COLO829 (cell line): Measurements from ENCODE around the gene RAB11FIP3.

ENCODE experiments used
- DNase-seq: peaks from one replicate; pipeline ENCODE4 v3.0.0; 2012; ENCODE audit warnings: low spot score

Gene RAB11FIP3

DNA sequence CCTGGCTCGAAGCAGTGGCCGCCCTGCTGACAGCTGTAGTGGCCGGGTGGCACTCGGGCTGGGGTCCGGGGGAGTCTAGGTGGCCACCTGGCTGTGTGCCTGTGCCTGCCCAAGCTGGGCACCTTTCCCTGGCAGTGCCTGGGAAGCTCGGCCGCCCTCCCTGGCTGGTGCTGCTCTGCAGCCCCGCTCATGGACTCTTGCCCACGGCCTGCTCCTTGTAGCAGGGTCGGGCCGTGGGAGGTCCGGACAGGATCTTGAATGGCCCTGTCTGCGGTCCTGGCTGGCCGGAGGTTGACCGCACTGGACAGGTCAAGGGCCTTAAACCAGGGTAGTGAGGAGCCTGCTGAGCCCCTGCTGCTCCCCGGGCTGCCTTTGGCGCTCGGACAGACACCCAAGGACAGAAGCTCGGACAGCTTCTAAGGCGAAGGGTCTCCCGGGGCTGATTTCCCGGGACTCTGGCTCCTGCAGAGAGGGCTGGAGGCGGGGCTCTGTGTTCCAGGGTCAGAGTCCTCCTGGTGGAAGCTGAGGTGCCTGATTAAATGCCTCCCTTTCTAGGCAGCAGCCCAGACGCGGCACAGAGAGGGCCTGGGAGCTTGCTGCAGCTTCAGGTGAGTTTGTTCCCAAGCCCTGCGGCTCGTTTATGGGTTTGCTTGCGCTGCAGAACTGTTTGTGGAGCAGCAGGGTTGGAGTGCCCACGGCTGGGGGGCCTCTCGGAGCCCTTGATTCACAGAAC lies 108.1 kb downstream of the RAB11FIP3 start:
- DNase-seq = no peak

DNA sequence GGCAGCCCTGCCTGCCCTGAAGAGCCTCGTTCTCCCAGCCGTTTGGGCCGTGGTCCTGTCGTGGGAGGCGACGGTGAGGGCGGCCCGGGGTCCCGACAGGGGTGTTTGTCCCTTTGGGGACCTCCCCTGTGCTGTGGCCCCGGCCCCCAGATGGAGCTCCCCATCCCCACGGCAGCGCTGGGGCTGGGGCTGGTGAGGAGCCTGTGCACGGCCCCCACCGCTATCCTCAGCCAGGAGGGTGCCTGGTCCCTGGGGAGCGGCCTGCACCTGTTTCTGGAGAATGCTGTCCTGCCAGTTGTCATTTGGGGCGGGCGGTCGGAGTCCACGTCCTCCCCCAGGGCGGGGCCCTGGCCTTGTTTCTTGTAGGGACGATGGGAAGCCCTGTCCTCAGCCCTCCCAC lies 108.7 kb downstream of the RAB11FIP3 start:
- no peak for DNase-seq

DNA sequence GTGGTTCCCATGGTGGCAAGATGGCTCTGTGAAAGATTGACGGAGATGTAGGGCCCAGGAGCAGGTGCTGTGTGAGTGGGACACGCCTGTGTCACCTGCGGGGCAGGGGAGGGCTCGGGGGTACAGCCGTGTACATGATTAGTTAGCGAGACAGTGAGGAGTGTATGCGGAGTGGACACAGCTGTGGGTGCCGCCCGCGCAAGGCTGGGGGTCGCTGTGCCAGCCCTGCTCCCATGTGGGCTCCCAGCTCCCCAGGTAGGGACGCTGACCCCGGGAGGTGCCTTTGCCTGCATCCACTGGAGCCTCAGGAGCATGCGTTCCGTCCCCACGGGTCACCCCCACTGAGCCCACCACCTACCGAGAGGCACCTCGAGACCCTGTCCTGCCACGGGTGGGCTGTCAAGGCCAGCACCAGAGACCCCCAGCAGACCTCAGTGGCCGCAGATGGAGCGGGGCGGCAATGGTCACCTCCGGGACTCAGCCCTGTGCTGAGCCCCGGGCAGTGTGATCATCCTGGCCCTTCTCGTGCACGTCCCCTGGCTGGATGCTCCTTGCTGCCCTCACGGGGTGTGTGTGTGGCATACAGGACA lies 109.5 kb downstream of the RAB11FIP3 start:
- DNase-seq = no peak

DNA sequence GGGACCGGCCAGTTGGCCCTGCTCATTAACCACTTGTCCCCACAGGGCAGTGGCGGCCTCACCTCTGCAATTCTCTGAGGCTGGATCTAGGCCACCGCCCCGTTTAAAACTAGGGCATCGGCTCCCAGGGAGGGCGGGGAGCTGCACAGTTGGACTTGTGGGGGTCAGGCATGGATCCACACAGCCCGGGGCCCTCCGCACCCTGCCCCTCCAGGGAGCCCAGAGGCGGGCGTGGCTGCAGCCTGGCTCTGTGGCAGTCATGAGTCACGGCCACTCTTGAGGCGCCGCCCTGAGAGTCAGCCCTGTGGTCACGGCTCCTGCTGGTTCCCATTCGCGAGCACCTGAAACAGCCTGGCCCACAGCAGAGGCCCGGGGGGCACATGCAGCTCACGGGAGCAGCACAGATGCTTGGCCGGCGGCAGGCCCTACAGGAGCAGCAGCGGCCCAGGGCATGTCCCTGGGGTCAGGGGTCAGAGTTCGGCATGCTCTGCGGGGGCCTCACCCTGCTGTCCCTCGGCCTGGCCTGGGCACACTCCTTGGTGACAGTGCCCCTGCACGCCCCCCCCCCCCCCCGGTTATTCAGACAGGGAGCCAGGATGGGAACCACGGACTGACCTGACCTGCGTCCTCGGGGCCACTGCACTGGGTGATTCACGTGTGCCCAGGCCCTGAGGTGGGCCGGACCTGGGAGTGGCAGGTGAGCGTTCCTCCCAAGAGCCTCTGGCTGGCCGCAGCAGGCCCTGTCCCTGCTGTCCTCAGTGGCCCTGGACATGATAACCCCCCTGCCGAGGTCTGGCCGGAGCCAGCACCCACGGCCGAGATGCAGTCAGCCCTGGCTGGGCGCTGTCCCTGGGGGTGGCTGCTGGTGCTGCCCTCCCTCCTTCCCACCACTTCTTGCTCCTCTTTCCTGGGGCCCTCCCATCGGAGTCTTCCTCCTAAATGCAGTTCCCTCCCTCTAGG lies 110.3 kb downstream of the RAB11FIP3 start:
- DNase-seq = no peak

DNA sequence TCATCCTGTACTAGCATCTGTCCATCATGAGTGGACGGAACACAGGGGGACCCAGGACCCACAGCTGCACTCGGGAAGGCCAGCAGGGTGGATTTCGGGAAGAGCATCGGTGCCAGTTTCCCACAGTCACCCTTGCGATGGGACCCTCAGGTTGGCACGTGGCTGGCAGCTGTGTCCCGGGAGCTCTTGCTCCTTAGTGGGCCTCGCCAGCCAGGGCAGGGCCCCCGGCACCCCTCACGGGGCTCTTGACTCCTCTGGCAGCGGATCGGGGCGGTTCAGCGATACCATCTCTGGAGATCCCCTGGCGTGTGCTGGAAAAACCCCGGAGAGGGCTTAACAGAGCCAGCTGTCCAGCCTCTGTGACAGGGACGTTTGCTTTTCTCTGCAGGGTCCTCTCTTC lies 111.3 kb downstream of the RAB11FIP3 start:
- no peak for DNase-seq

DNA sequence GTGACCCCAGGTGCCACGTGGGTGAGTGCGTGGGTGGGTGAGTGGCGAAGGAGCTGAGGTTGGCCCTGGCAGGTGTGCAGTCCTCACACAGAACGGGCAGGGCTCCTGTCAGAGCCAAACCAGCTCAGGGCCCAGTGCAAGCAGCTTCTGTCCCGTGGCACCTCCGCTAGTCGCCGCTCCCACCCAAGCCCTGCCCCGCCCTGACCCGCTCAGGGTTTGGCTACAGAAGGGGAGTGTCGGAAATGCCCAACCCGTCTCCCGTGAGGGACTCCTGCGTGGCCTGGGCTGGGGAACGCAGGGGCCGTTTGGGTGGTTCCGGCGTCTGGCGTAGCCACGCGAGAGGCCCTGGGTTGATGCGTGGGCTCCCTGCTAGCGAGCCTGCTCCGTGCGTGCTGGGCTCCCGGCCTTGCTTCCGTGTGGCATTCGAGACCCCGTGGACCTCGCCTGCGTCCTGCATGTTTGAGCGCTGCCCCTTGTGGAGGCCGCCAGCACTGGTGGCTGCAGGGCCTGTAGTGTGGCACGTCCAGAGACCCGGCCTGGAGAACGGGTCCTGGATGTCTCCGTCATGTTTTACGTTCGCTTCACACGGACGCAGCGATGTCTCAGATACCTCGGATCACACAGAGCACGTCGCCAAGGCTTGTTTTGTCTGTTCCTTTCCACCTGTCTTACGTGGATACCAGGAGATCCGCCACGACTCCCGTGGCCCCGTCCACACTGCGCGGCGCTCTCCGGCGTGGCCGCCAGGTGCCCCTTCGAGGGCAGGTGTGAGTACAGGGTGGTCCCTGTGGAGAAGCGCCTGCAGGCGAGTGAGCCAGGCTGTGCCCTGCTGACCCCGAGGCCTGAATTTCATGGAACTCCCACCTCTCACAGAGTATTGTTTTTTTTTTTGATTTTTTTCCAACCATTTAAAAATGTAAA lies 112.2 kb downstream of the RAB11FIP3 start:
- DNase-seq = no peak

DNA sequence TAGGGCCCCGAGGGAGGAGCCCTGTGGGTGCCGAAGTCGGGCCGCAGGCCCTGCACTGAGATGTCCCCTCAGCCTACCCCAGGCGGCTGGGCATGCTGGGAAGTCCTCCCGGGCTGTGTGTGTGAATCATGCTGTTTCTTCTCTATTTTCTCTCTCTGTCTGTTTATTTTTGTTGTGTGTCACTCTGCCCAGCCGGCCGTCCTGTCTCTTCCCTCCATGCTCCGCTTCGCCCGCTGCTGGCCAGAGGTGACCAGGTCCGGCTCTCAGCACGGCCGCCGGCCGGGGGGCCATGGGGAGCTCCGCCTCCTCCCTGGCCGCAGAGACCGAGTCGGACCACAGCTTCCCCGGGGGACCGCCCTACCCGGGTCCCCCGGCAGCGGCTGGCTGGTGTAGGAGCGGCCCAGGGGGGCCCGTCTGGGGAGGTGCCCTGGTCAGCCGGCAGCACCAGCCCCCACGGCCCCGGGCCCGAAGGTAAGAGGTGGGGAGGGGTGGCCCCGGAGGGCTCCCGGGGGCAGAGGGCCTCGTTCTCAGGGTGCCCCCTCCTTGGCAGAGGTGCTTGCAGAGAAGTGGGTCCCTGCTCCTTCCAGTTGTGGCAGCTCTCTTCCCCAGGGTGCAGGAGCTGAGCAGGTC lies 114.6 kb downstream of the RAB11FIP3 start:
- DNase-seq = no peak

DNA sequence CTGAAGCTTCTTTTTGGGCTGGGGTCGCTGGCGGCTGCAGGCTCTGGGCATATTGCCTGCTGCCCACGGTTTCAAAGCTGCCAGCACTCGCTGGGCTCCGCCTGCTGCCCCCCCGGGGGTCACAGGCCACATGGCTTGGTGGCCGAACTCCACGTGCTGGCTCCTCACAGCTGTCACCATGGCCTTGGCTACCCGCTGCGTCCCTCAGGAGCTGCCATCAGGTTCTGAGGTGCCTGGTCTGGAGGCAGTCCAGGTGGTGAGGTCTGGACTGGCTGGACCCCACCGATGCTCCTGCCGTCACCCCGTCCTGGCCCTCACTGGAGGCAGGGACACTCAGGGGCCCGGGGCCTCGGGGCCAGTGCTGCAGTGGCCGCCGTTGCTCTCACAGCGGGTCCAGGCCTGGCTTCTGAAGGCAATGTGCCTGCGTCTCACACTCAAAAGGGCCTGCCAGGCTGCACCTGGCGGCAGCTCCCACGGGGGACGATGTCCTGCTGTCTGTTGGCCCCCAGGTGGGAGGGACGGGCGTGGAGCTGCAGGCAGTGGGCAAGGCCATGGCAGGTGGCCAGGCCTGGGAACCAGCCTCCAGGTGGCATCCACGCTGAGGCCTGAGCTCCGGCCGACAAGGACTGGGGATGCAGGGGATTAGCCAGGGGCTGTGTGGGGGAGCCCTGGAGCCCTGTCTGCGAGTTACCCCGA lies 115.3 kb downstream of the RAB11FIP3 start:
- no peak for DNase-seq

DNA sequence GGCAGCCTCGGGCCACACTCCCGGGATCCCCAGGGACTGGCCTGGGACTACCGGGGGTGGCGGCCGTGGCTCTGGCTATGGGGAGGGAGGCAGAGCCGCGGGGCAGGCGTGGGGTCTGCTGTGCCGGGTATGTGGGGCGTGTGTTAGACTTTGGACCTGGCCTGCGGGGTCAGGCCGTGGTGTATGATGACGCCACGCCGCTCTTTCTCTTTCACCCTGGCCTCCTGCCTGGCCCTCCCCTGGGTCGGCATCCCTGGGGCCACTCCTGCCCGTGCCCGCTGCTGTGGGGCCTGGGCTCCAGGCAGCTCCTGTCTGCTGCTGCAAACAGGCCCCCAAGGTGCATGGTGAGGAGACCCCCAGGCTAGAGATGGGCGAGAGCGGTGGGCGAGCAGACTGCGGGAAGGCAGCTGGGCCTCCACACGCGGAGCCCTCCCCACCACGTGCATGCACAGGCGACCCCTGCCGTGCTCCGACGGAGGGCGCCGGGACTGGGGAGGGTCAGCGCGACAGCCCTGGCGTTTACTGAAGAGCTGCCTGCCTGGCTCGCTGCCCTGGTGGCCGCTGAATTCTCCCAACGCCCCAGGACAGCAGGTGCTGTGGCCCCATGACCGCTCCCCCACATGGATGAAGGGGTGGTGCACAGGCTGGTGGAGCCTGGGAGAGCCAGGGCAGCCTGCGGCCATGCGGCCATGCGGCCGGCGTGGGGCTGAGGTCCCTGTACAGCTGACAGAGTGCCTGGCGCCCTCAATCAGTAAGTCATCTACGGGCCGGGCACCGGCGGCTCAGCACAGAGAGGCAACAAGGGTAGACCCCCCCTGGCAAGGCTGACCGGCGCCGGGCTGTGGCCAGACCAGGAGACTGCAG lies 118.1 kb downstream of the RAB11FIP3 start:
- DNase-seq = no peak

DNA sequence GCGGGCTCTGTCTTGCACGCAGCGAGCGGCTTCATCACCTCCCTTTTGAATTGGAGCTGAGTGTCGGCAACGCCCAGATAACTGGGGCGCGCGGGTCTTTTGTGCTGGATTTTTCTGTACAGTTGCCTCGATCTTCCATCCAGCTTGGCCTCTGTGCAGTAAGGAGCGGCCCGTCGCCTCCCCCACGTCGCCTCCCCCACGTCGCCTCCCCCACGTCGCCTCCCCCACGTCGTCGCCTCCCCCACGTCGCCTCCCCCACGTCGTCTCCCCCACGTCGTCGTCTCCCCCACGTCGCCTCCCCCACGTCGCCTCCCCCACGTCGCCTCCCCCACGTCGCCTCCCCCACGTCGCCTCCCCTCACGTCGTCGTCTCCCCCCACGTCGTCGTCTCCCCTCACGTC lies 119.1 kb downstream of the RAB11FIP3 start:
- no peak for DNase-seq

DNA sequence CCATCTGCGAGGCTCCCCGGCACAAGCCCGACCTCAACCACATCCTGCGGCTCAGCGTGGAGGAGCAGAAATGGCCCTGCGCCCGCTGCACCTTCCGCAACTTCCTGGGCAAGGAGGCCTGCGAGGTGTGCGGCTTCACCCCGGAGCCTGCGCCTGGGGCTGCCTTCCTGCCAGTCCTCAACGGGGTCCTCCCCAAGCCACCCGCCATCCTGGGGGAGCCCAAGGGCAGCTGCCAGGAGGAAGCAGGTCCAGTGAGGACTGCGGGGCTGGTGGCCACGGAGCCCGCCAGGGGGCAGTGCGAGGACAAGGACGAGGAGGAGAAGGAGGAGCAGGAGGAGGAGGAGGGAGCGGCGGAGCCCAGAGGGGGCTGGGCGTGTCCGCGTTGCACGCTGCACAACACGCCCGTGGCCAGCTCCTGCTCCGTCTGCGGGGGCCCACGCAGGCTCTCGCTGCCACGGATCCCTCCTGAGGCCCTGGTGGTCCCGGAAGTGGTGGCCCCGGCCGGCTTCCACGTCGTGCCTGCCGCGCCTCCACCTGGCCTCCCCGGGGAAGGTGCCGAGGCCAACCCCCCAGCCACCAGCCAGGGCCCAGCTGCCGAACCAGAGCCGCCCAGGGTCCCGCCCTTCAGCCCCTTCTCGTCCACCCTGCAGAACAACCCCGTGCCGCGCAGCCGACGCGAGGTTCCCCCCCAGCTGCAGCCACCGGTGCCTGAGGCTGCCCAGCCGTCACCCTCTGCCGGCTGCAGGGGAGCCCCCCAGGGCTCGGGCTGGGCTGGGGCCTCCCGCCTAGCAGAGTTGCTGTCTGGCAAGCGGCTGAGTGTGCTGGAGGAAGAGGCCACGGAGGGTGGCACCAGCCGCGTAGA lies 121.7 kb downstream of the RAB11FIP3 start:
- DNase-seq = no peak

DNA sequence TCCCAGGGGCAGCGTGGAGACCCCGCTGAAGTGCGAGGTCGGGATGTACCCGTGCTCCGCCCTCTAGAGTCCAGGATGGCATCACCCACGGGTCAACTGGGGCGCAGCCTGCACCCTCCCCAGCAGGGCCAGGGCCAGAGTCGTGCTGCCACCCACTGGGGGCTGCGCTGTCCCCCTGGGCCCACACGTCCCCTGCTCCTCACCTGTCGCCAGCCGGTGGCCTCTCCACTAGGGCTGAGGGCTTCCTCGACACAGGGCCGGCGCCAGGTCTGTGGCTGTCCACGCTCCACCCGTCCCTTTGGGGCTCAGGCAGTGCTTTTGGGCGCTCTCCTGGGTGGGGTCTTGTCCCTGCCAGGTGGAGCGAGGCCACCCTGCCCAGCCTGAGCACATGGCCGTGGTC lies 123.1 kb downstream of the RAB11FIP3 start:
- no peak for DNase-seq

DNA sequence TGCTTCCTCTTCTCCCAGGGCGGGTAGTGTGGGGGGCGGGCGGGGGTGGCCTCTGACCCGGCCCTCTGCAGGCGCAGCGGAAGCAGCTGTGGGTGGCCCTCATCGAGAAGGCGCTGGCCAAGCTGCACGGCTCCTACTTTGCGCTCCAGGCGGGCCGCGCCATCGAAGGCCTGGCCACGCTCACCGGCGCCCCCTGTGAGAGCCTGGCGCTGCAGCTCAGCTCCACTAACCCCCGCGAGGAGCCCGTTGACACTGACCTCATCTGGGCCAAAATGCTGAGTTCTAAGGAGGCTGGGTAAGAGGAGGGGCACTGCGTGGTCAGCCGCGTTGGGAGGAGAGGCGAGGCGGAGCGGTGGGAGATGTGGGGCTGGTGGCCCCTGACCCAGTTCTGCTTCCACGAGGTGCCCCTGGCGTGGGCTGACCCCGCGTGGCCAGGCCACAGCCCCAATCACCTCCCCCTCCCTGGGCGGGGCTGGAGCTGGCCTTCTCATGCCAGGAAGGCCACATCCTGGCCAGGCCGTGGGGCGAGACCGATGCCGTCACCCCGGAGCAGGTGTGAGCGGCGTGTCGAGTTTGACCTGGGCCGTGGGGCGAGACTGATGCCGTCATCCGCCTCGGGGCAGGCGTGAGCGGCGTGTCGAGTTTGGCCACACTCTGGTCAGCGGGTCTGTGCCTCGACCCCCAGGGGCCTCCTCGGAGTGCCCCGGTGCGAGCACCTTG lies 124.3 kb downstream of the RAB11FIP3 start:
- DNase-seq = no peak

DNA sequence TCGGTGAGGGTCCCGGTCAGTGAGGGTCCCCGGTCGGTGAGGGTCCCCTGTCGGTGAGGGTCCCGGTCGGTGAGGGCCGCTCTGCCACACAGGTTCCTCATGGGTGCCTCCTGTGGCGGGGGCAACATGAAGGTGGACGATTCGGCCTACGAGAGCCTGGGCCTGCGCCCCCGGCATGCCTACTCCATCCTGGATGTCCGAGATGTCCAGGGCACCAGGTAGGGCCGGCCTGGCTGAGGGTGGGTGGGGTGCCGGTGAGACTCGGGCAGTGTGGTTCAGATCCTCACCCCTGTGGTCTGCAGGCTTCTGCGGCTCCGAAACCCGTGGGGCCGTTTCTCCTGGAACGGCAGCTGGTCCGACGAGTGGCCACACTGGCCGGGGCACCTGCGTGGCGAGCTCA lies 125.8 kb downstream of the RAB11FIP3 start:
- no peak for DNase-seq

DNA sequence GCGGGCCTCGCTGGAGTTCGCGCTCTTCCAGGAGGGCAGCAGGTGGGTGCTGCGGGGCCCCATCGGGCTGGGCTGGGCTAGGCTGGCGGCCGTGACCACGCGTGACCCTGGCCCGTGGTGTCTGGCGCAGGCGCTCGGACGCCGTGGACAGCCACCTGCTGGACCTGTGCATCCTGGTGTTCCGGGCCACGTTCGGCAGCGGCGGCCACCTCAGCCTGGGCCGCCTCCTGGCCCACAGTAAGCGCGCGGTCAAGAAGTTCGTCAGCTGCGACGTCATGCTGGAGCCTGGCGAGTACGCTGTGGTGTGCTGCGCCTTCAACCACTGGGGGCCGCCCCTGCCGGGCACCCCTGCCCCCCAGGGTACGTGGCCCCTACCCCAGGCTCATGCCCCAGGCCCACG lies 126.7 kb downstream of the RAB11FIP3 start:
- no peak for DNase-seq

DNA sequence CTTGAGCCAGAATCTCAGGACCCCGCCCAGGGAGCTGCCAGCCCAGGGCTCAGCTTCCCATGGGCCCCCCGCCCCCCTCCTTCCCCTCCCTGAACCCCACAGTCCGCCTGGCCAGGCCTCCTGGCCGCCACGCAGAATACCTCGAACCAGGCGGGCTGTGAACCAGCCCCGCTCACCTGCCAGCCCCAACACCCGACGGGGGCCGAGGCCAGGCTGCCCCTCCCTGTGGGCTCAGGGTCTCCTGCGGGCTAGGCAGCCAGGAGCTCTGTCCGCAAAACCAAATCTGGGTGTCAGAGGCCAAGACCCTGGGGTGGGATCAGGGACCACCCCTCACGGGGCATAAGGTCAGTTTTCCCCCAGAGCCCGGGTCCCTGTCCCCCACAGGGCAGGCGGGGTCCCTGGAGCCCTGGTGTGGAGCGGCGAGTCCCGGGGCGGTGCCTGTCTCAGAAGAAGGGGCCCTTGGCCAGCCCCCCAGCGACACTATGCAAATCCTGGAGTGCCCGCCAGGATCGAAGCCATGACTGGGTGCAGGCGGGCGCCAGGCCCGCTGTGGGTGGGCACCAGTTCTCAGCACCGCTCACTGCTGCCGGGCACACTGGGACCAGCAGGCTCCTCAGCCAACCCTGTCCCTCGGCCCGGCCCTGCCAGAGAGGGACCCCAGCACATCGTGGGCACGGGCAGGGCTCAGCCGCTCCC lies 128.3 kb downstream of the RAB11FIP3 start:
- no peak for DNase-seq

DNA sequence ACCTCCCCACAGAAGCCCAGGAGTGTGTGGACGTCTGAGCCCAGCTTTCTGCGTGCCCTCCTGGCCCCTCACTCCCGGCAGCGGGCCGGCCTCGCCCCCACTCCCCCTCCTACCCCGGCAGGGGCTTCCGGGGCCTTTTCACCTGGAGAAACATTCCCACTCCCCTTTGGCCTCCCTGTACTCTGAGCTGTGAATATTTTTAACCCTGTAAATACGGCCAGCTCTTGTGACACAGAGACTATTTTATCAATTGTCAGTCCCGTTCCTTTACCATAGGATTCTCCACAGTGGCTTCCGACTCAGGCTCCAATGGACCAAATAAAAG lies 128.8 kb downstream of the RAB11FIP3 start:
- DNase-seq = no peak
